ENCODE results near the gene HSPA12B. TPM values are rescaled to one million over a fixed set of nuclear protein-coding genes. Genes with fewer than 3 reads are reported as not detected.

The HSPA12B gene
- total and polyA plus RNA-seq, 9 of the 15 experiments (the other 6 are each of a cell fraction or from before 2014, with no cell fraction given): 0.03 to 0.07 TPM; not detected in 7

DNA sequence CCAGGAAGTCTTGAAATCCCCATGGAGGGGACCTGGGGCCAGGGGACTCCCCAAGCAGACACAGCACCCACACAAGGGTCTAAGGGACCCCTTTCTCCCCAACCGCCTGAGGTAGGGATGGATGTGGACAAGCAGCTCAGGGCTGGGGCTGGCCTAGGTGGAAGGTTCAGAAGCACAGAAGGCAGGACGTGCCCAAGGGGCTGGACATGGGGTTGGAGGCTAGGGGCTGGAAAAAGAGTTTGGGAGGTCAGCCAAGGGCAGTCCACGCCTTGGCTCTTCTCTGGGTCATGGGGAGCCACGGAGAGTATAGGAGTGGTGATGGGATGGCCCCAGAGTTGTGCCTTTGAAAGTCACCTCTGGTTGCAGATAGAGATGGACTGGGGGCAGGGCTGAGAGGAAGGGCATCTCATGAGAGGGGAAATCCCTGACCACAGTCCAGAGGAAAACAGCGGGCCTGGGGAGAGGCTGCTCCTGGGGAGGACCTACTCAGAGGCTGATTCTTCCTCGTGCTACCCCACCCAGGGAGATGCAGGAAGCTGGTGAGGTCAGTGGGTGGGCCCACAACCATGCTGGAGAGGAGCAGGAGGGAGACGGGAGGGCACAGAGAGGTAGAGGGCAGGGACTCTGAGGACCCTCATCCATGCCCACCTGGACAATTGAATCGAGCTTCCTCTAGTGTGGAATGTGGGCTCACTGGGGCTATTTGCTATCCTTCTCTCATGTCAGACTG, 2.5 kb upstream of the HSPA12B start:
- Histone ChIP-seq H2AFZ (ENCODE audit: low read depth, low read length) (no peak overlapping the region), H3K9ac (ENCODE audit: insufficient read depth in 1 of 2, low read depth in 2 of 2, low read length in 2 of 2) (no peak overlapping the region), H3K4me3 (no peak overlapping the region), H3K4me2 (ENCODE audit: insufficient read depth, low read length) (no peak overlapping the region), H3K9me1 (ENCODE audit: control insufficient read depth, insufficient read depth, low read length) (no peaks in the 10 kb centered on the region), H3K27ac (ENCODE audit: extremely low read depth, low read depth, low read length) (no peak overlapping the region), H4K20me1 (replicated peaks; ENCODE audit: control insufficient read depth, insufficient read depth, low read length) (no peaks in the 10 kb centered on the region), H3K4me1 (replicated peaks in 1 of 2; ENCODE audit: control insufficient read depth in 2 of 2, insufficient read depth in 2 of 2, low read length in 2 of 2) (peaks cover 8 to 13% of the 10 kb centered on the region in 2 experiments; a peak in 4 of 5 replicates), H3K36me3 (ENCODE audit: control insufficient read depth, insufficient read depth, low read length) (no peaks in the 10 kb centered on the region), H3K79me2 (ENCODE audit: control insufficient read depth, insufficient read depth, low read length) (no peaks in the 10 kb centered on the region), H3K9me3 (replicated peaks; ENCODE audit: control insufficient read depth, insufficient read depth, low read depth, low read length) (no peaks in the 10 kb centered on the region), H3K27me3 (ENCODE audit: control insufficient read depth in 2 of 2, insufficient read depth in 2 of 2, low read length in 2 of 2) (peaks cover 4 to 34% of the 10 kb centered on the region in 2 experiments; a peak in 3 of 5 replicates)
- in situ Hi-C loops (cut with MboI) (no loop called here), intact Hi-C loops (cut with micrococcal nuclease) (no loop called here)
- whole genome bisulfite sequencing (ENCODE audit: insufficient coverage, low coverage, missing lambda C conversion rate): 7% methylated on average over 6 of the region's 8 CpGs
- DNase-seq (ENCODE audit: extremely low read depth in 1 of 4, low spot score in 3 of 4) (no peak), FAIRE-seq (no peak), ATAC-seq (no peak)
- ChIA-PET CTCF (ENCODE audit: low intra/inter-chr PET ratio) (no interaction called here), POLR2A (no interaction called here)
- no peak for TF ChIP-seq OTX1 (CRISPR knock-in tag; IDR thresholded peaks at IDR 0.05)
- BruUV-seq (replicated peaks): no TSS peak

DNA sequence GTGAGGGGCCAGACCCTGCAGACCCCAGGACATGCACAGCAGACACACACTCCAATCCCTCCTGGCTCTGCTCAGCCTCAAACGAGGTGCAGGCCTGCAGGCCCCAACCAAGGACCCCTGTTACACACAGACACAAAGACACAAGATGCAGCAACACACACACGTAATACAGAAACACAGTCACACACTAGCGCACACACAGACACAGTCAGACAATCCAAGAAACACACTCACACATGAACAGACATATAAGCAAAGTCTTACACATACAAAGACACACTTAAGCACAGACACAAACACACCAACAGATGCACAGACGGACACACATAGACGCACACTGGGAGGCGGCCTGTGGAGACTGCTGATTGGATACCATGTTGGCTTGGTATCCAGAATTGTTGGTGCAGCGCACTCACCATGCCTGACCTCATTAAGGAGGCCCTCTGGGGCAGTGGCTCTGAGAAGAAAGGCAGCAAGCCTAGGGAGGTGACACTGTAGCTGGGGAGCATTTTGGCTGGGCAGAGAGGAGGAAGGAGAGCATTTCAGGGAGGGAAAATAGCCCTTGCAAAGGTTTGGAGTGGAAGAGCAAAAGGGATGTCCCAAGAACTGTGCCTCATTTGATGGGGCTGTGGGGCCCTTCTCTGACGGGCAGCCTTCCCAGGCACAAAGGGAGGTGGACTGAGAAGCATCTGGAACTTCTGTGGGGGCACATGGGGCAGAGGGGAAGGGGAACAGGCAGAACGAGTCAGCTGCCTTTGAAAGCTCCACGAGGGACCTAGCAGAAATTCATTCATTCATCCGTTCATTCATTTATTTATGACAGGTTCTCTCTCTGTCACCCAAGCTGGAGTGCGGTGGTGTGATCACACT, 1.4 kb upstream of the HSPA12B start:
- H3K9me3 ChIP-seq (replicated peaks; ENCODE audit: control insufficient read depth, insufficient read depth, low read depth, low read length): no peaks in the 10 kb centered on the region
- no peak for ATAC-seq
- no peaks in the 10 kb centered on the region for H3K79me2 ChIP-seq (ENCODE audit: control insufficient read depth, insufficient read depth, low read length)
- H3K4me2 ChIP-seq (ENCODE audit: insufficient read depth, low read length): no peak overlapping the region
- DNase-seq (ENCODE audit: extremely low read depth in 1 of 4, low spot score in 3 of 4): no peak
- FAIRE-seq: no peak
- peaks cover 4 to 34% of the 10 kb centered on the region in 2 experiments; a peak in 3 of 5 replicates for H3K27me3 ChIP-seq (ENCODE audit: control insufficient read depth in 2 of 2, insufficient read depth in 2 of 2, low read length in 2 of 2)
- H3K4me1 ChIP-seq (replicated peaks in 1 of 2; ENCODE audit: control insufficient read depth in 2 of 2, insufficient read depth in 2 of 2, low read length in 2 of 2): peaks cover 8 to 13% of the 10 kb centered on the region in 2 experiments; a peak in 4 of 5 replicates
- H3K36me3 ChIP-seq (ENCODE audit: control insufficient read depth, insufficient read depth, low read length): no peaks in the 10 kb centered on the region
- in situ Hi-C loops (cut with MboI) (no loop called here), intact Hi-C loops (cut with micrococcal nuclease) (no loop called here)
- WGBS (ENCODE audit: insufficient coverage, low coverage, missing lambda C conversion rate): 23% methylated on average over 12 of the region's 12 CpGs
- no peak overlapping the region for H2AFZ ChIP-seq (ENCODE audit: low read depth, low read length)
- ChIA-PET POLR2A (no interaction called here), CTCF (ENCODE audit: low intra/inter-chr PET ratio) (no interaction called here)
- no peak overlapping the region for H3K4me3 ChIP-seq
- H3K27ac ChIP-seq (ENCODE audit: extremely low read depth, low read depth, low read length): no peak overlapping the region
- H3K9ac ChIP-seq (ENCODE audit: insufficient read depth in 1 of 2, low read depth in 2 of 2, low read length in 2 of 2): no peak overlapping the region
- no peaks in the 10 kb centered on the region for H3K9me1 ChIP-seq (ENCODE audit: control insufficient read depth, insufficient read depth, low read length)
- no TSS peak for BruUV-seq (replicated peaks)
- no peaks in the 10 kb centered on the region for H4K20me1 ChIP-seq (replicated peaks; ENCODE audit: control insufficient read depth, insufficient read depth, low read length)
- TF ChIP-seq, protein P1, sequence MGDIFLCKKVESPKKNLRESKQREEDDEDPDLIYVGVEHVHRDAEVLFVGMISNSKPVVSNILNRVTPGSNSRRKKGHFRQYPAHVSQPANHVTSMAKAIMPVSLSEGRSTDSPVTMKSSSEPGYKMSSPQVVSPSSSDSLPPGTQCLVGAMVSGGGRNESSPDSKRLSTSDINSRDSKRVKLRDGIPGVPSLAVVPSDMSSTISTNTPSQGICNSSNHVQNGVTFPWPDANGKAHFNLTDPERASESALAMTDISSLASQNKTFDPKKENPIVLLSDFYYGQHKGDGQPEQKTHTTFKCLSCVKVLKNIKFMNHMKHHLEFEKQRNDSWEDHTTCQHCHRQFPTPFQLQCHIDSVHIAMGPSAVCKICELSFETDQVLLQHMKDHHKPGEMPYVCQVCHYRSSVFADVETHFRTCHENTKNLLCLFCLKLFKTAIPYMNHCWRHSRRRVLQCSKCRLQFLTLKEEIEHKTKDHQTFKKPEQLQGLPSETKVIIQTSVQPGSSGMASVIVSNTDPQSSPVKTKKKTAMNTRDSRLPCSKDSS (IDR thresholded peaks at IDR 0.05; ENCODE audit: low read depth, partially characterized antibody): no peak
- TF ChIP-seq, protein P2, sequence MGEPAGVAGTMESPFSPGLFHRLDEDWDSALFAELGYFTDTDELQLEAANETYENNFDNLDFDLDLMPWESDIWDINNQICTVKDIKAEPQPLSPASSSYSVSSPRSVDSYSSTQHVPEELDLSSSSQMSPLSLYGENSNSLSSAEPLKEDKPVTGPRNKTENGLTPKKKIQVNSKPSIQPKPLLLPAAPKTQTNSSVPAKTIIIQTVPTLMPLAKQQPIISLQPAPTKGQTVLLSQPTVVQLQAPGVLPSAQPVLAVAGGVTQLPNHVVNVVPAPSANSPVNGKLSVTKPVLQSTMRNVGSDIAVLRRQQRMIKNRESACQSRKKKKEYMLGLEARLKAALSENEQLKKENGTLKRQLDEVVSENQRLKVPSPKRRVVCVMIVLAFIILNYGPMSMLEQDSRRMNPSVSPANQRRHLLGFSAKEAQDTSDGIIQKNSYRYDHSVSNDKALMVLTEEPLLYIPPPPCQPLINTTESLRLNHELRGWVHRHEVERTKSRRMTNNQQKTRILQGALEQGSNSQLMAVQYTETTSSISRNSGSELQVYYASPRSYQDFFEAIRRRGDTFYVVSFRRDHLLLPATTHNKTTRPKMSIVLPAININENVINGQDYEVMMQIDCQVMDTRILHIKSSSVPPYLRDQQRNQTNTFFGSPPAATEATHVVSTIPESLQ (CRISPR knock-in tag; IDR thresholded peaks at IDR 0.05): no peak
- TF ChIP-seq ARNT (IDR thresholded peaks at IDR 0.05): no peak
- TF ChIP-seq CBX3 (IDR thresholded peaks at IDR 0.05; ENCODE audit: borderline replicate concordance in 1 of 2, low read length in 2 of 2): no peak
- TF ChIP-seq CHD2 (IDR thresholded peaks at IDR 0.05; ENCODE audit: low read depth, low read length): no peak
- no peak for TF ChIP-seq ZNF785 (CRISPR knock-in tag; IDR thresholded peaks at IDR 0.05)
- TF ChIP-seq, protein P3, sequence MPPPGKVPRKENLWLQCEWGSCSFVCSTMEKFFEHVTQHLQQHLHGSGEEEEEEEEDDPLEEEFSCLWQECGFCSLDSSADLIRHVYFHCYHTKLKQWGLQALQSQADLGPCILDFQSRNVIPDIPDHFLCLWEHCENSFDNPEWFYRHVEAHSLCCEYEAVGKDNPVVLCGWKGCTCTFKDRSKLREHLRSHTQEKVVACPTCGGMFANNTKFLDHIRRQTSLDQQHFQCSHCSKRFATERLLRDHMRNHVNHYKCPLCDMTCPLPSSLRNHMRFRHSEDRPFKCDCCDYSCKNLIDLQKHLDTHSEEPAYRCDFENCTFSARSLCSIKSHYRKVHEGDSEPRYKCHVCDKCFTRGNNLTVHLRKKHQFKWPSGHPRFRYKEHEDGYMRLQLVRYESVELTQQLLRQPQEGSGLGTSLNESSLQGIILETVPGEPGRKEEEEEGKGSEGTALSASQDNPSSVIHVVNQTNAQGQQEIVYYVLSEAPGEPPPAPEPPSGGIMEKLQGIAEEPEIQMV (tag; conservative IDR thresholded peaks at IDR 0.05; ENCODE audit: low read depth): no peak

Data from K562 (cell line).